ENCODE measurements around the gene L2HGDH. TPM values are rescaled to one million over a fixed set of nuclear protein-coding genes. Genes with fewer than 3 reads are reported as not detected.
A peak's percentile ranks its signal among the peaks of the same experiment; 100 is the strongest.

The L2HGDH gene
- total and polyA plus RNA-seq, 9 of the 15 experiments (the other 6 are each of a cell fraction or from before 2014, with no cell fraction given), result 1.7 to 16.1 (median 10.5) TPM

DNA sequence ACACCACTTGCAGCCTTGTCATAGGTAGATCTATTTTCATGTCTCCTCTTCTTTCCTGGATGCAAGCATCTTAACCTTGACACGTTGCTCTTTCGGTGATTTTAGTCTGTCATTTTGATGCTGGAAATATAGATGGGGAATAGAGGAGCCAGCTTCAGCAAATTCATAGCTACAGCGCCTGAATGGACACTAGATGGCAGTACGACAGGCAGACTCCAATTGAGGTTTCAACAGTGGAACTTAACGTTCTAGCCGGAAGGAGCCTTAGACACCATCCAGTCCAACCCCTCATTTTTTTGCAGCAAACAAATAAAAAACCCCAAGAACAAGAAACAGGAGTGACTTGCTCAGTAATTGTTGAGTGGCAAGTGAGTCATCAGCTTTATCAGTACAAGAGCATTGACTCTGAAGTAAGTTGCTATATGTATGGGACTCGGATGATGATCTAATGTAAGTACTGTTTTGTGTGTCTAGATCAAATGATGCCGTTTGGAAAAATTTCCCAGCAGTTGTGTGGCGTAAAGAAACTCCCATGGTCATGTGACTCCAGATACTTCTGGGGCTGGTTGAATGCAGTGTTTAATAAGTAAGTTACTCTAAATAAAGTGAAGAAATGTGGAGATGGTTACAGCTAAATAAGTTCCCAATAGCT, 9.1 kb upstream of the L2HGDH start (continued):
- TF ChIP-seq, protein P1, sequence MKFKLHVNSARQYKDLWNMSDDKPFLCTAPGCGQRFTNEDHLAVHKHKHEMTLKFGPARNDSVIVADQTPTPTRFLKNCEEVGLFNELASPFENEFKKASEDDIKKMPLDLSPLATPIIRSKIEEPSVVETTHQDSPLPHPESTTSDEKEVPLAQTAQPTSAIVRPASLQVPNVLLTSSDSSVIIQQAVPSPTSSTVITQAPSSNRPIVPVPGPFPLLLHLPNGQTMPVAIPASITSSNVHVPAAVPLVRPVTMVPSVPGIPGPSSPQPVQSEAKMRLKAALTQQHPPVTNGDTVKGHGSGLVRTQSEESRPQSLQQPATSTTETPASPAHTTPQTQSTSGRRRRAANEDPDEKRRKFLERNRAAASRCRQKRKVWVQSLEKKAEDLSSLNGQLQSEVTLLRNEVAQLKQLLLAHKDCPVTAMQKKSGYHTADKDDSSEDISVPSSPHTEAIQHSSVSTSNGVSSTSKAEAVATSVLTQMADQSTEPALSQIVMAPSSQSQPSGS (CRISPR knock-in tag; IDR thresholded peaks at IDR 0.05), result no peak
- TF ChIP-seq BMI1 (IDR thresholded peaks at IDR 0.05; ENCODE audit: low read length) (no peak), RBM15 (IDR thresholded peaks at IDR 0.05; ENCODE audit: insufficient read depth, low read length) (no peak), ZBTB7A (IDR thresholded peaks at IDR 0.05; ENCODE audit: borderline replicate concordance, control insufficient read depth, low read depth, low read length) (no peak), XRCC4 (IDR thresholded peaks at IDR 0.05; ENCODE audit: extremely low read depth, insufficient read depth, insufficient read length) (no peak), MCM7 (IDR thresholded peaks at IDR 0.05) (no peak), ZNF282 (CRISPR knock-in tag; IDR thresholded peaks at IDR 0.05) (no peak), SAFB (IDR thresholded peaks at IDR 0.05; ENCODE audit: borderline replicate concordance, low read depth, low read length) (no peak), ZNF197 (CRISPR knock-in tag; IDR thresholded peaks at IDR 0.05; ENCODE audit: low read depth) (no peak), RBM17 (IDR thresholded peaks at IDR 0.05; ENCODE audit: borderline replicate concordance, low read depth, low read length) (no peak), PCBP1 (IDR thresholded peaks at IDR 0.05; ENCODE audit: low read depth, low read length, poor library complexity, severe bottlenecking) (no peak), FUS (optimal IDR thresholded peaks at IDR 0.05; ENCODE audit: low read depth, low read length) (no peak), MYBL2 (IDR thresholded peaks at IDR 0.05; ENCODE audit: low read depth) (peak; percentile 47; the same call in 1 of the 2 replicates), MYBL2 (CRISPR knock-in tag; IDR thresholded peaks at IDR 0.05; ENCODE audit: borderline replicate concordance) (no peak), ZNF24 (IDR thresholded peaks at IDR 0.05) (0 out of 2 replicates have a peak, but pooled peaks have one; percentile 40), MYC (IDR thresholded peaks at IDR 0.05; ENCODE audit: low read depth, low read length) (no peak), MYC (CRISPR knock-in tag; IDR thresholded peaks at IDR 0.05; ENCODE audit: borderline replicate concordance, low read depth) (no peak), KDM5B (IDR thresholded peaks at IDR 0.05; ENCODE audit: insufficient replicate concordance, low read depth, low read length) (no peak), HOXB6 (CRISPR knock-in tag; IDR thresholded peaks at IDR 0.05; ENCODE audit: borderline replicate concordance) (no peak), JUND (IDR thresholded peaks at IDR 0.05; ENCODE audit: borderline replicate concordance, low read depth, low read length) (peak; percentile 98), JUND (tag; IDR thresholded peaks at IDR 0.05; ENCODE audit: borderline replicate concordance, low read depth, low read length) (peak; percentile 96), L3MBTL2 (IDR thresholded peaks at IDR 0.05) (0 out of 2 replicates have a peak, but pooled peaks have one; percentile 7), ZNF583 (CRISPR knock-in tag; IDR thresholded peaks at IDR 0.05) (no peak), TBP (optimal IDR thresholded peaks at IDR 0.05; ENCODE audit: low read depth, low read length) (no peak), PHF21A (IDR thresholded peaks at IDR 0.05; ENCODE audit: borderline replicate concordance, low read depth) (no peak), POLR2B (IDR thresholded peaks at IDR 0.05; ENCODE audit: low read depth, partially characterized antibody) (no peak), GTF2F1 (IDR thresholded peaks at IDR 0.05; ENCODE audit: low read depth, low read length) (no peak), PHF20 (IDR thresholded peaks at IDR 0.05; ENCODE audit: partially characterized antibody) (no peak)
- TF ChIP-seq, protein P2, sequence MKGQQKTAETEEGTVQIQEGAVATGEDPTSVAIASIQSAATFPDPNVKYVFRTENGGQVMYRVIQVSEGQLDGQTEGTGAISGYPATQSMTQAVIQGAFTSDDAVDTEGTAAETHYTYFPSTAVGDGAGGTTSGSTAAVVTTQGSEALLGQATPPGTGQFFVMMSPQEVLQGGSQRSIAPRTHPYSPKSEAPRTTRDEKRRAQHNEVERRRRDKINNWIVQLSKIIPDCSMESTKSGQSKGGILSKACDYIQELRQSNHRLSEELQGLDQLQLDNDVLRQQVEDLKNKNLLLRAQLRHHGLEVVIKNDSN (CRISPR knock-in tag; IDR thresholded peaks at IDR 0.05), result peak; percentile 46; the same call in 1 of the 2 replicates
- TF ChIP-seq, protein P3, sequence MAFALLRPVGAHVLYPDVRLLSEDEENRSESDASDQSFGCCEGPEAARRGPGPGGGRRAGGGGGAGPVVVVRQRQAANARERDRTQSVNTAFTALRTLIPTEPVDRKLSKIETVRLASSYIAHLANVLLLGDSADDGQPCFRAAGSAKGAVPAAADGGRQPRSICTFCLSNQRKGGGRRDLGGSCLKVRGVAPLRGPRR (CRISPR knock-in tag; IDR thresholded peaks at IDR 0.05), result no peak
